Activated naive CD4-positive, alpha-beta T cell treated with anti-CD3 and anti-CD28 coated beads, Interleukin-2, amount 50 U/mL, for 24 hours (primary cell): Measurements from ENCODE around the gene ENG.
"Not testable (repeated sequence)": the region's sequence is repeated elsewhere in the genome, so short reads cannot be mapped to it uniquely, and the experiment has no call there.

Experiments used
- H3K27ac Mint-ChIP-seq: one replicate; pipeline ENCODE4 v1.8.0; 2021; ENCODE audit warnings: mild to moderate bottlenecking, mixed read lengths
- H3K27me3 Mint-ChIP-seq: one replicate; pipeline ENCODE4 v1.8.0; 2021; ENCODE audit warnings: mixed read lengths
- H3K36me3 Mint-ChIP-seq: one replicate; pipeline ENCODE4 v1.8.0; 2021; ENCODE audit warnings: mixed read lengths
- H3K4me1 Mint-ChIP-seq: one replicate; pipeline ENCODE4 v1.8.0; 2021; ENCODE audit warnings: mixed read lengths
- H3K4me3 Mint-ChIP-seq: one replicate; pipeline ENCODE4 v1.8.0; 2021; ENCODE audit warnings: mild to moderate bottlenecking, mixed read lengths
- H3K9me3 Mint-ChIP-seq: one replicate; pipeline ENCODE4 v1.8.0; 2021; ENCODE audit warnings: mixed read lengths

The ENG gene

GRCh38 chr9:127872369-127873222 is 18.1 kb upstream of the ENG start:
- Mint-ChIP-seq H3K4me3 (no peak overlapping the region), H3K4me1 (no peaks in the 10 kb centered on the region), H3K36me3 (no peaks in the 10 kb centered on the region), H3K9me3 (no peaks in the 10 kb centered on the region), H3K27me3 (no peaks in the 10 kb centered on the region), H3K27ac (no peak overlapping the region)

- Mint-ChIP-seq H3K27ac (no peak overlapping the region), H3K9me3 (no peaks in the 10 kb centered on the region), H3K4me1 (no peaks in the 10 kb centered on the region), H3K36me3 (no peaks in the 10 kb centered on the region), H3K27me3 (no peaks in the 10 kb centered on the region), H3K4me3 (no peak overlapping the region)
Measured at GRCh38 chr9:127871531-127871930, 17.1 kb upstream of the ENG start.

- no peaks in the 10 kb centered on the region for H3K27me3 Mint-ChIP-seq
- H3K27ac Mint-ChIP-seq, result no peak overlapping the region
- no peaks in the 10 kb centered on the region for H3K36me3 Mint-ChIP-seq
- no peaks in the 10 kb centered on the region for H3K9me3 Mint-ChIP-seq
- peaks cover 2% of the 10 kb centered on the region for H3K4me1 Mint-ChIP-seq
- H3K4me3 Mint-ChIP-seq, result no peak overlapping the region
Measured at GRCh38 chr9:127870887-127871286, 16.4 kb upstream of the ENG start.

- H3K27me3 Mint-ChIP-seq, H3K4me3 Mint-ChIP-seq, H3K4me1 Mint-ChIP-seq, H3K27ac Mint-ChIP-seq, H3K36me3 Mint-ChIP-seq, H3K9me3 Mint-ChIP-seq: not testable (repeated sequence)
Measured at GRCh38 chr9:127870153-127870491, 15.7 kb upstream of the ENG start.

- no peaks in the 10 kb centered on the region for H3K36me3 Mint-ChIP-seq
- H3K27me3 Mint-ChIP-seq, result no peaks in the 10 kb centered on the region
- H3K27ac Mint-ChIP-seq, result no peak overlapping the region
- peaks cover 15% of the 10 kb centered on the region for H3K4me1 Mint-ChIP-seq
- H3K9me3 Mint-ChIP-seq, result no peaks in the 10 kb centered on the region
- H3K4me3 Mint-ChIP-seq, result no peak overlapping the region
Measured at GRCh38 chr9:127869310-127870152, 15.1 kb upstream of the ENG start.

GRCh38 chr9:127868278-127868902 is 13.9 kb upstream of the ENG start:
- no peak overlapping the region for H3K4me3 Mint-ChIP-seq
- no peak overlapping the region for H3K27ac Mint-ChIP-seq
- H3K27me3 Mint-ChIP-seq, result no peaks in the 10 kb centered on the region
- peaks cover 16% of the 10 kb centered on the region for H3K4me1 Mint-ChIP-seq
- no peaks in the 10 kb centered on the region for H3K9me3 Mint-ChIP-seq
- H3K36me3 Mint-ChIP-seq, result no peaks in the 10 kb centered on the region

GRCh38 chr9:127867356-127868277 is 13.2 kb upstream of the ENG start:
- Mint-ChIP-seq H3K9me3 (no peaks in the 10 kb centered on the region), H3K27me3 (no peaks in the 10 kb centered on the region)

GRCh38 chr9:127866535-127866934 is 12.1 kb upstream of the ENG start:
- Mint-ChIP-seq H3K9me3 (no peaks in the 10 kb centered on the region), H3K4me1 (peaks cover 33% of the 10 kb centered on the region), H3K4me3 (no peak overlapping the region), H3K36me3 (no peaks in the 10 kb centered on the region), H3K27ac (no peak overlapping the region), H3K27me3 (no peaks in the 10 kb centered on the region)

More at GRCh38 chr9:127867356-127868277, 13.2 kb upstream of the ENG start:
- H3K36me3 Mint-ChIP-seq, result no peaks in the 10 kb centered on the region
- no peak overlapping the region for H3K4me3 Mint-ChIP-seq
- peaks cover 22% of the 10 kb centered on the region for H3K4me1 Mint-ChIP-seq
- no peak overlapping the region for H3K27ac Mint-ChIP-seq

GRCh38 chr9:127865645-127866464 is 11.4 kb upstream of the ENG start:
- Mint-ChIP-seq H3K9me3 (no peaks in the 10 kb centered on the region), H3K27me3 (no peaks in the 10 kb centered on the region), H3K4me3 (no peak overlapping the region), H3K4me1 (peaks cover 40% of the 10 kb centered on the region), H3K36me3 (no peaks in the 10 kb centered on the region), H3K27ac (no peak overlapping the region)

GRCh38 chr9:127863191-127863621 is 8.7 kb upstream of the ENG start:
- H3K4me1 Mint-ChIP-seq, result peaks cover 49% of the 10 kb centered on the region
- no peaks in the 10 kb centered on the region for H3K27me3 Mint-ChIP-seq
- no peaks in the 10 kb centered on the region for H3K9me3 Mint-ChIP-seq
- no peak overlapping the region for H3K4me3 Mint-ChIP-seq
- H3K36me3 Mint-ChIP-seq, result no peaks in the 10 kb centered on the region
- H3K27ac Mint-ChIP-seq, result no peak overlapping the region

- peaks cover 49% of the 10 kb centered on the region for H3K4me1 Mint-ChIP-seq
- peak overlapping the region; percentile 33 for H3K4me3 Mint-ChIP-seq
Measured at GRCh38 chr9:127862075-127863011, 7.9 kb upstream of the ENG start.

GRCh38 chr9:127860779-127861178 is 6.3 kb upstream of the ENG start:
- H3K9me3 Mint-ChIP-seq, result no peaks in the 10 kb centered on the region
- H3K36me3 Mint-ChIP-seq, result no peaks in the 10 kb centered on the region
- H3K4me1 Mint-ChIP-seq, result peaks cover 50% of the 10 kb centered on the region
- H3K4me3 Mint-ChIP-seq, result no peak overlapping the region
- H3K27ac Mint-ChIP-seq, result peak overlapping the region; percentile 23
- no peaks in the 10 kb centered on the region for H3K27me3 Mint-ChIP-seq

More at GRCh38 chr9:127862075-127863011, 7.9 kb upstream of the ENG start:
- Mint-ChIP-seq H3K9me3 (no peaks in the 10 kb centered on the region), H3K27me3 (no peaks in the 10 kb centered on the region), H3K36me3 (no peaks in the 10 kb centered on the region), H3K27ac (peak overlapping the region; percentile 84)

GRCh38 chr9:127860260-127860659 is 5.8 kb upstream of the ENG start:
- H3K4me1 Mint-ChIP-seq, result peaks cover 50% of the 10 kb centered on the region

More at GRCh38 chr9:127860260-127860659, 5.8 kb upstream of the ENG start:
- Mint-ChIP-seq H3K36me3 (no peaks in the 10 kb centered on the region), H3K4me3 (no peak overlapping the region), H3K27me3 (no peaks in the 10 kb centered on the region), H3K27ac (no peak overlapping the region), H3K9me3 (no peaks in the 10 kb centered on the region)
